Neural cell (in vitro differentiated cells): ENCODE measurements around the gene ZNF474. TPM values are rescaled to one million over a fixed set of nuclear protein-coding genes. Genes with fewer than 3 reads are reported as not detected.

Experiments used
- H2AFZ ChIP-seq: fragments of 200-600, 300-800 bp; sonication (generic), shearing (Covaris generic); 2 replicates; pipeline ENCODE4 v1.6.0; 2014; ENCODE audit warnings: low read depth, mild to moderate bottlenecking, antibody characterized with exemption, low read length, moderate library complexity
- H3F3A ChIP-seq: fragments of 200-600 bp; shearing (Covaris generic); 2 replicates; pipeline ENCODE4 v1.6.1; 2016; ENCODE audit warnings: mild to moderate bottlenecking, moderate library complexity, mixed read lengths, antibody characterized with exemption, low read length; ENCODE audit not compliant: insufficient read depth, poor library complexity, severe bottlenecking
- H3K27ac ChIP-seq: fragments of 200-600, 300-800 bp; sonication (generic), shearing (Covaris generic); 2 replicates; pipeline ENCODE4 v1.5.1; 2014; ENCODE audit warnings: mild to moderate bottlenecking, low read length, moderate library complexity
- H3K27me3 ChIP-seq: fragments of 300-800, 200-600 bp; sonication (generic), shearing (Covaris generic); 2 replicates; pipeline ENCODE4 v1.6.0; 2014; ENCODE audit warnings: mild to moderate bottlenecking, low read depth, low read length, moderate library complexity; ENCODE audit not compliant: insufficient read depth
- H3K36me3 ChIP-seq: fragments of 300-800, 200-600 bp; sonication (generic), shearing (Covaris generic); 2 replicates; pipeline ENCODE4 v1.5.1; 2014; ENCODE audit warnings: mild to moderate bottlenecking, antibody characterized with exemption, low read length, moderate library complexity; ENCODE audit not compliant: insufficient read depth
- H3K4me2 ChIP-seq: fragments of 300-800, 200-600 bp; sonication (generic), shearing (Covaris generic); 2 replicates; pipeline ENCODE4 v1.6.0; 2014; ENCODE audit warnings: mild to moderate bottlenecking, low read length
- H3K4me3 ChIP-seq: fragments of 300-800, 200-600 bp; sonication (generic), shearing (Covaris generic); 2 replicates; pipeline ENCODE4 v1.5.1; 2014; ENCODE audit warnings: mild to moderate bottlenecking, low read length, moderate library complexity
- H3K79me2 ChIP-seq: fragments of 200-600 bp; shearing (Covaris generic); replicated peaks from 2 replicates; pipeline ENCODE4 v1.6.0; 2014; ENCODE audit warnings: mild to moderate bottlenecking, low read length, moderate library complexity; ENCODE audit not compliant: insufficient read depth
- H3K9ac ChIP-seq: fragments of 300-800, 200-600 bp; sonication (generic), shearing (Covaris generic); 2 replicates; pipeline ENCODE4 v1.6.1; 2016; ENCODE audit warnings: mild to moderate bottlenecking, low read length, mixed read lengths
- H3K9me2 ChIP-seq: fragments of 200-600 bp; shearing (Covaris generic); 2 replicates; pipeline ENCODE4 v1.6.1; 2016; ENCODE audit warnings: mild to moderate bottlenecking, low read length, mixed read lengths; ENCODE audit not compliant: insufficient read depth
- H3K9me3 ChIP-seq: fragments of 200-600, 300-800 bp; sonication (generic), shearing (Covaris generic); 2 replicates; pipeline ENCODE4 v1.6.1; 2016; ENCODE audit warnings: mild to moderate bottlenecking, mixed run types, low read length, moderate library complexity, mixed read lengths
- H4K20me1 ChIP-seq: fragments of 200-600 bp; shearing (Covaris generic); 2 replicates; pipeline ENCODE4 v1.6.1; 2016; ENCODE audit warnings: mild to moderate bottlenecking, mixed run types; ENCODE audit not compliant: insufficient read depth
- CTCF ChIP-seq: fragments of 450-650 bp; IDR thresholded peaks from 2 replicates; pipeline ENCODE4 v1.5.1; 2014; ENCODE audit warnings: antibody characterized with exemption, mild to moderate bottlenecking, moderate library complexity; ENCODE audit not compliant: poor library complexity, severe bottlenecking
- EP300 ChIP-seq: fragments of 450-650 bp; conservative IDR thresholded peaks from 2 replicates; pipeline ENCODE4 v1.6.1; 2014; ENCODE audit warnings: antibody characterized with exemption, mild to moderate bottlenecking, moderate library complexity; ENCODE audit not compliant: poor library complexity, severe bottlenecking
- EZH2 ChIP-seq: fragments of 200-600, 300-800 bp; shearing (Covaris generic), sonication (generic); IDR thresholded peaks from 2 replicates; pipeline ENCODE4 v1.6.1; 2014; ENCODE audit warnings: antibody characterized with exemption, low read length, borderline replicate concordance, mild to moderate bottlenecking; ENCODE audit not compliant: insufficient read depth, poor library complexity, severe bottlenecking
- MXI1 ChIP-seq: fragments of 450-650 bp; conservative IDR thresholded peaks from 2 replicates; pipeline ENCODE4 v1.6.1; 2014; ENCODE audit warnings: antibody characterized with exemption, mild to moderate bottlenecking; ENCODE audit not compliant: poor library complexity, severe bottlenecking
- POLR2AphosphoS5 ChIP-seq: IDR thresholded peaks from 2 replicates; pipeline ENCODE4 v1.6.1; 2012
- RAD21 ChIP-seq: fragments of 450-650 bp; conservative IDR thresholded peaks from 2 replicates; pipeline ENCODE4 v1.6.1; 2014; ENCODE audit warnings: antibody characterized with exemption, mild to moderate bottlenecking, moderate library complexity
- REST ChIP-seq: IDR thresholded peaks from 2 replicates; pipeline ENCODE4 v1.6.1; 2012; ENCODE audit warnings: borderline replicate concordance
- SMC3 ChIP-seq: fragments of 450-650 bp; conservative IDR thresholded peaks from 2 replicates; pipeline ENCODE4 v1.6.1; 2014; ENCODE audit warnings: antibody characterized with exemption, mild to moderate bottlenecking, moderate library complexity; ENCODE audit not compliant: poor library complexity
- TAF1 ChIP-seq: IDR thresholded peaks from 2 replicates; pipeline ENCODE4 v1.6.1; 2012; ENCODE audit warnings: low read depth
- polyA plus RNA-seq: library from polyadenylated mRNA; depleted of rRNA; stranded (reverse); fragments of >200 nt; gene quantifications from 2 replicates; pipeline ENCODE4 v1.2.3, GENCODE V29; 2014

ZNF474 gene
- polyA plus RNA-seq, 1 donor from 2014 or later: not detected

- Histone ChIP-seq H3K9me2 (no peaks in the 10 kb centered on the region), H3F3A (no peaks in the 10 kb centered on the region), H2AFZ (no peak overlapping the region), H3K4me3 (no peak overlapping the region), H3K79me2 (no peaks in the 10 kb centered on the region), H3K27me3 (no peaks in the 10 kb centered on the region), H3K4me2 (no peak overlapping the region), H3K9me3 (no peaks in the 10 kb centered on the region), H3K9ac (no peak overlapping the region), H4K20me1 (no peaks in the 10 kb centered on the region), H3K36me3 (no peaks in the 10 kb centered on the region), H3K27ac (no peak overlapping the region)
- no peak for TF ChIP-seq SMC3
Observed at GRCh38 chr5:122149321-122150090, 20.2 kb downstream of the ZNF474 start.

GRCh38 chr5:122150215-122150614 lies 20.9 kb downstream of the ZNF474 start:
- Histone ChIP-seq H3F3A (no peaks in the 10 kb centered on the region), H3K27me3 (no peaks in the 10 kb centered on the region), H4K20me1 (no peaks in the 10 kb centered on the region), H2AFZ (no peak overlapping the region), H3K9me2 (no peaks in the 10 kb centered on the region), H3K4me2 (no peak overlapping the region), H3K27ac (no peak overlapping the region), H3K9me3 (no peaks in the 10 kb centered on the region), H3K9ac (no peak overlapping the region), H3K36me3 (no peaks in the 10 kb centered on the region), H3K79me2 (no peaks in the 10 kb centered on the region), H3K4me3 (no peak overlapping the region)
- no peak for TF ChIP-seq RAD21
- no peak for TF ChIP-seq MXI1
- no peak for TF ChIP-seq EP300
- TF ChIP-seq TAF1: no peak
- TF ChIP-seq POLR2AphosphoS5: no peak
- TF ChIP-seq CTCF: no peak

GRCh38 chr5:122151640-122152039 lies 22.3 kb downstream of the ZNF474 start:
- no peaks in the 10 kb centered on the region for H3K36me3 ChIP-seq
- H3K4me2 ChIP-seq: no peak overlapping the region
- no peaks in the 10 kb centered on the region for H3K9me3 ChIP-seq
- H3K9me2 ChIP-seq: no peaks in the 10 kb centered on the region
- H3K27ac ChIP-seq: no peak overlapping the region
- H3K9ac ChIP-seq: no peak overlapping the region
- no peaks in the 10 kb centered on the region for H4K20me1 ChIP-seq
- no peak overlapping the region for H3K4me3 ChIP-seq
- no peak overlapping the region for H2AFZ ChIP-seq
- H3K27me3 ChIP-seq: no peaks in the 10 kb centered on the region
- H3K79me2 ChIP-seq: no peaks in the 10 kb centered on the region
- no peak for TF ChIP-seq TAF1
- TF ChIP-seq RAD21: no peak
- no peak for TF ChIP-seq REST
- no peak for TF ChIP-seq MXI1
- no peak for TF ChIP-seq CTCF
- TF ChIP-seq POLR2AphosphoS5: no peak
- TF ChIP-seq EZH2: no peak
- TF ChIP-seq EP300: no peak
- no peak for TF ChIP-seq SMC3
- H3F3A ChIP-seq: no peaks in the 10 kb centered on the region
